Measurements from ENCODE around the gene LGR5.

GRCh38 chr12:71460850-71461609 is 21.4 kb downstream of the LGR5 start:
- TF ChIP-seq CTCF (IDR thresholded peaks at IDR 0.05): no peak
- TF ChIP-seq POLR2A (IDR thresholded peaks at IDR 0.05): no peak
- TF ChIP-seq POLR2AphosphoS5 (IDR thresholded peaks at IDR 0.05; ENCODE audit: insufficient read depth in 1 of 2, low read depth in 1 of 2): no peak

Measured in vagina (tissue), 2 donors.